PC-9 (cell line): ENCODE measurements around the gene ST8SIA3. TPM values are rescaled to one million over a fixed set of nuclear protein-coding genes. Genes with fewer than 3 reads are reported as not detected.

Experiments used
- BruUV-seq: library from RNA; stranded (reverse); fragments of 400-500 nt; replicated peaks from 2 replicates; lab custom pipeline; 2021; lab: Mats Ljungman, UMichigan
- CTCF ChIA-PET: fragments of 300-600 bp; sonication (Branson Sonifier 250); formaldehyde crosslinking; loops from one replicate; lab custom pipeline; 2022; ENCODE audit warnings: antibody characterized with exemption; lab: Charles Lee
- POLR2A ChIA-PET: fragments of 300-600 bp; sonication (Branson Sonifier 250); formaldehyde crosslinking; loops from one replicate; lab custom pipeline; 2022; ENCODE audit warnings: antibody characterized with exemption; ENCODE audit not compliant: unreplicated experiment; lab: Charles Lee
- DNase-seq, 2 experiments: peaks; one replicate each; pipeline versions ENCODE4 v3.0.0 to v3.0.0-alpha.2; 2015 to 2022; ENCODE audit warnings: mixed read lengths in 1 of 2
- H2AFZ ChIP-seq: fragments of 200-600 bp; sonication (generic); 2 replicates; pipeline ENCODE4 v1.8.1; 2017; ENCODE audit warnings: antibody characterized with exemption
- H3F3A ChIP-seq: fragments of 200-600 bp; sonication (generic); 2 replicates; pipeline ENCODE4 v1.8.1; 2017; ENCODE audit warnings: antibody characterized with exemption, mild to moderate bottlenecking, low read depth; ENCODE audit not compliant: insufficient read depth
- H3K27ac ChIP-seq: fragments of 200-600 bp; sonication (generic); 2 replicates; pipeline ENCODE4 v1.6.1; 2016; ENCODE audit warnings: mixed run types
- H3K27me3 ChIP-seq: fragments of 200-600 bp; sonication (generic); 2 replicates; pipeline ENCODE4 v1.6.1; 2016; ENCODE audit warnings: low read depth, mixed run types; ENCODE audit not compliant: insufficient read depth
- H3K36me3 ChIP-seq: fragments of 200-600 bp; sonication (generic); 2 replicates; pipeline ENCODE4 v1.6.1; 2016; ENCODE audit warnings: low read depth, mixed run types
- H3K4me1 ChIP-seq: fragments of 200-600 bp; sonication (generic); replicated peaks from 2 replicates; pipeline ENCODE4 v1.6.1; 2016; ENCODE audit warnings: mixed run types; ENCODE audit not compliant: insufficient read depth
- H3K4me2 ChIP-seq: fragments of 200-600 bp; sonication (generic); 2 replicates; pipeline ENCODE4 v1.6.1; 2017; ENCODE audit warnings: mixed run types
- H3K4me3 ChIP-seq: fragments of 200-600 bp; sonication (generic); 2 replicates; pipeline ENCODE4 v1.6.1; 2016; ENCODE audit warnings: mixed run types
- H3K79me2 ChIP-seq: fragments of 200-600 bp; sonication (generic); 2 replicates; pipeline ENCODE4 v1.6.1; 2017; ENCODE audit warnings: low read depth, mixed run types
- H3K9me2 ChIP-seq: fragments of 200-600 bp; sonication (generic); 2 replicates; pipeline ENCODE4 v1.8.1; 2017; ENCODE audit warnings: mild to moderate bottlenecking; ENCODE audit not compliant: insufficient read depth
- H3K9me3 ChIP-seq: fragments of 200-600 bp; sonication (generic); 2 replicates; pipeline ENCODE4 v1.8.1; 2016; ENCODE audit warnings: low read depth; ENCODE audit not compliant: insufficient read depth
- H4K20me1 ChIP-seq: fragments of 200-600 bp; sonication (generic); 2 replicates; pipeline ENCODE4 v1.8.1; 2017; ENCODE audit not compliant: insufficient read depth
- EZH2 ChIP-seq: fragments of 200-600 bp; sonication (generic); IDR thresholded peaks from 2 replicates; pipeline ENCODE4 v1.8.0; 2017; ENCODE audit warnings: antibody characterized with exemption, low read depth
- intact Hi-C: fragments of 100-400 bp; cut with micrococcal nuclease; formaldehyde crosslinking; loops from one replicate; pipeline ENCODE4 v1.10.0; 2022; ENCODE audit not compliant: unreplicated experiment
- total RNA-seq: library from RNA; stranded (reverse); gene quantifications from 2 replicates; pipeline ENCODE4 v1.2.3, GENCODE V29; 2021
- TF ChIP-seq, protein P1 (sequence below): fragments of 200-600 bp; sonication (generic); conservative IDR thresholded peaks from 2 replicates; pipeline ENCODE4 v1.6.1; 2017; ENCODE audit warnings: mixed run types, antibody characterized with exemption, mild to moderate bottlenecking, moderate library complexity

Gene ST8SIA3
- total RNA-seq, 1 experiment from 2014 or later = not detected

DNA sequence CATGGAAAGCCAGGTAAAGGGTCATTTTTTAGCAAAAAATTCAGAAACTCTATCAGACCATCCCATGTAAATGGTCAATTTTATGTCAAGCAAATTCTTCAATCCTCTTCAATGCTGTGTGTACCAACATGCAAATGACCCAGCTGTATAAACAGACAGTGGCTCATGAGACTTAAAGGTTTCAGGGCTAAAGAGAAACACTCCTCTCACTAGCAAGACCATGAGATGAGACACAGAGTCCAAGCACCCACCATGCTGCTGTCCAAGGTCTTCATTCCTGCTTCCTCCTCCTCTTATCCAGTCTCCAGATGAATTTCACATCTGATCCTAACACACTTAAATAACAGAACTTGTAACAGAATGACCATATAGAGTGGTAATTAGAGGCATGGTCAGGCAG, 52.0 kb downstream of the ST8SIA3 start:
- Histone ChIP-seq H3K9me2 (no peaks in the 10 kb centered on the region; the same call in 1 of the 2 replicates), H4K20me1 (no peaks in the 10 kb centered on the region), H3K9me3 (no peaks in the 10 kb centered on the region), H3K4me1 (no peaks in the 10 kb centered on the region), H3K4me3 (no peak overlapping the region), H3F3A (no peaks in the 10 kb centered on the region), H3K36me3 (no peaks in the 10 kb centered on the region), H3K4me2 (no peak overlapping the region), H3K79me2 (no peaks in the 10 kb centered on the region), H3K27ac (no peak overlapping the region), H3K27me3 (no peaks in the 10 kb centered on the region), H2AFZ (no peak overlapping the region)
- DNase-seq = no peak
- intact Hi-C loops = no loop called here
- ChIA-PET POLR2A (no interaction called here), CTCF (no interaction called here)
- no TSS peak for BruUV-seq
- TF ChIP-seq, protein P1, sequence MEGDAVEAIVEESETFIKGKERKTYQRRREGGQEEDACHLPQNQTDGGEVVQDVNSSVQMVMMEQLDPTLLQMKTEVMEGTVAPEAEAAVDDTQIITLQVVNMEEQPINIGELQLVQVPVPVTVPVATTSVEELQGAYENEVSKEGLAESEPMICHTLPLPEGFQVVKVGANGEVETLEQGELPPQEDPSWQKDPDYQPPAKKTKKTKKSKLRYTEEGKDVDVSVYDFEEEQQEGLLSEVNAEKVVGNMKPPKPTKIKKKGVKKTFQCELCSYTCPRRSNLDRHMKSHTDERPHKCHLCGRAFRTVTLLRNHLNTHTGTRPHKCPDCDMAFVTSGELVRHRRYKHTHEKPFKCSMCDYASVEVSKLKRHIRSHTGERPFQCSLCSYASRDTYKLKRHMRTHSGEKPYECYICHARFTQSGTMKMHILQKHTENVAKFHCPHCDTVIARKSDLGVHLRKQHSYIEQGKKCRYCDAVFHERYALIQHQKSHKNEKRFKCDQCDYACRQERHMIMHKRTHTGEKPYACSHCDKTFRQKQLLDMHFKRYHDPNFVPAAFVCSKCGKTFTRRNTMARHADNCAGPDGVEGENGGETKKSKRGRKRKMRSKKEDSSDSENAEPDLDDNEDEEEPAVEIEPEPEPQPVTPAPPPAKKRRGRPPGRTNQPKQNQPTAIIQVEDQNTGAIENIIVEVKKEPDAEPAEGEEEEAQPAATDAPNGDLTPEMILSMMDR = no peak
- no peak for TF ChIP-seq EZH2

DNA sequence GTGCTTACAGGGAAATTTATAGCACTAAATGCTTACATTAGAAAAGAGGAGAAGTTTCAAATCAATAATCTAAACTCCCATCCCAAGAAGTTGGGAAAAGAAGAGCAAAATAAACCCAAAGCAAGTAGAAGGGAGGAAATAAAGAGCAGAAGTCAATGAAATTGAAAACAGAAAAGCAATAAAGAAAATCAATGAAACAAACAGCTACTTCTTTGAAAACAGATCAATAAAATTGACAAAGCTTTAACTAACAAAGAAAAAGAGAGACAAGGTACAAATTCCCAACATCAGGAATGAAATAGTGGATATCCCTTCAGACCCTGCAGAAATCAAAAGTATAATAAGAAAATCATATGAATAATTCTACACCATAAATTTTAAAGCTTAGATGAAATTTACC, 57.3 kb downstream of the ST8SIA3 start:
- no peak for DNase-seq
- no peak overlapping the region for H3K4me2 ChIP-seq
- H4K20me1 ChIP-seq = no peaks in the 10 kb centered on the region; the same call in 1 of the 2 replicates
- intact Hi-C loops = no loop called here
- H3K4me1 ChIP-seq = no peaks in the 10 kb centered on the region
- no peaks in the 10 kb centered on the region for H3K36me3 ChIP-seq
- no peaks in the 10 kb centered on the region for H3K9me3 ChIP-seq
- H3K9me2 ChIP-seq = no peaks in the 10 kb centered on the region; the same call in 1 of the 2 replicates
- H3K79me2 ChIP-seq = no peaks in the 10 kb centered on the region
- no peaks in the 10 kb centered on the region for H3F3A ChIP-seq
- POLR2A ChIA-PET = no interaction called here
- H3K4me3 ChIP-seq = no peak overlapping the region
- H3K27me3 ChIP-seq = no peaks in the 10 kb centered on the region
- no peak overlapping the region for H2AFZ ChIP-seq
- no peak overlapping the region for H3K27ac ChIP-seq
- CTCF ChIA-PET = no interaction called here
- no TSS peak for BruUV-seq
- TF ChIP-seq, protein P1 = no peak
- TF ChIP-seq EZH2 = no peak

DNA sequence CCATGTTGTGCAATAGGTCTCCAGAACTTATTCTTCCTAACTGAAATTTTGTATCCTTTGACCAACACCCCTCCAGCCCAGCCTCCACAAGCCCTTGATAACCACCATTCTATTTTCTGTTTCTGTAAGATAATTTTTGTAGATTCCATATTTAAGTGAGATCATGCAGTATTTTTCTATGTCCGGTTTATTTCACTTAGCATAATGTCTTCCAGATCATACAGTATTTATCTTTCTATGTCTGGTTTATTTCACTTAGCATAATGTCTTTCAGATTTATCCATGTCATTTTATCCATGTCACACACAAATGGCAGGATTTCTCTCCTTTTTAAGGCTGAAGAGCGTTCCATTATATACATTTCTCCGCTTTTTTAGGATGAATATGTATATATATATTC, 58.4 kb downstream of the ST8SIA3 start:
- Histone ChIP-seq H4K20me1 (no peaks in the 10 kb centered on the region; the same call in 1 of the 2 replicates), H3K9me3 (no peaks in the 10 kb centered on the region), H3K4me2 (no peak overlapping the region), H3K4me1 (no peaks in the 10 kb centered on the region), H3F3A (no peaks in the 10 kb centered on the region), H3K27me3 (no peaks in the 10 kb centered on the region), H2AFZ (no peak overlapping the region), H3K9me2 (no peaks in the 10 kb centered on the region; the same call in 1 of the 2 replicates), H3K79me2 (no peaks in the 10 kb centered on the region), H3K27ac (no peak overlapping the region), H3K36me3 (no peaks in the 10 kb centered on the region), H3K4me3 (no peak overlapping the region)
- BruUV-seq = no TSS peak
- intact Hi-C loops = no loop called here
- TF ChIP-seq, protein P1 = no peak
- no peak for TF ChIP-seq EZH2
- POLR2A ChIA-PET = no interaction called here
- CTCF ChIA-PET = no interaction called here
- DNase-seq = no peak
